ENCODE measurements around the gene RTEL1.

Gene RTEL1

DNA sequence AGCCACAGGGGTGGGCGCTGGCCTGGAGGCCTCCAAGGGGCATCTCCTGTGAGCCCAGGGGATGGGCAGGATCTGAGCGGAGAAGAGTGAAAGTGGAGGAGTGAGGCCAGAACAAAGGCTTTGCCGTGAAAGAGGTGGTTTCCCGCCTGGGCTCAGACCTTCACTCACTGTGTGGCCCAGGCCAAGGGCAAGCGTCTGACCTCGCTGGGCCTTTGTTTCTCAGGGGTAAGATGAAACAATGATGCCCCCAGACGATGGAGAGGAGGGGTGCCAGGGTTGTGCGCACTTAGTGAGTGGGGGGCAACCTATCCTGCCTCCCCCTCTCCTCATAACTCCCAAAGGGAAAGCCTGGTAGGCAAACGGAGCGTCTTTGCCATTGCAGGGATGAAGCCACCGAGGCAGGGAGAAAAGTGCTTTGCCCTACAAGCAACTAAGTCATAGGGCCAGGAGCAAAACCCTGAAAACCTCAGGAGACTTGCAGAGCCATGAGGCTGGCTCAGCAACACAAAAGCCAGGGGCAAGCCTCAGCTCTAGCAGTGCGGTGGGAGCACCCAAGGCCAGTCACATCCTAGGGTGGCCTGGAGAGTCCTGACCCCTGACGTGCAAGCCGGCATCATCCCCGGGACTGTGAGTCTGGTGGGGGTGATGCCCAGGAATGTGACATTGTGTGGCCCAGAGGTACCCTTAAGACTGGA, 4.0 kb upstream of the RTEL1 start:
- H3K27me3 ChIP-seq: peaks cover 0 to 18% of the 10 kb centered on the region in 2 donors
- H3K4me1 ChIP-seq: peaks cover 0 to 46% (median 36%) of the 10 kb centered on the region in 4 donors
- H3K4me3 ChIP-seq: peak overlapping the region; percentile 46 to 52
- no peaks in the 10 kb centered on the region for H3K36me3 ChIP-seq
- no peak for DNase-seq
- intact Hi-C loops (cut with DNase I; ENCODE audit: low total_unique reads): loop anchor here (10.0 kb wide), 1 partner anchor 81 kb away; the partner anchor contains the start of genes LIME1 and SLC2A4RG
- TF ChIP-seq, protein P1, sequence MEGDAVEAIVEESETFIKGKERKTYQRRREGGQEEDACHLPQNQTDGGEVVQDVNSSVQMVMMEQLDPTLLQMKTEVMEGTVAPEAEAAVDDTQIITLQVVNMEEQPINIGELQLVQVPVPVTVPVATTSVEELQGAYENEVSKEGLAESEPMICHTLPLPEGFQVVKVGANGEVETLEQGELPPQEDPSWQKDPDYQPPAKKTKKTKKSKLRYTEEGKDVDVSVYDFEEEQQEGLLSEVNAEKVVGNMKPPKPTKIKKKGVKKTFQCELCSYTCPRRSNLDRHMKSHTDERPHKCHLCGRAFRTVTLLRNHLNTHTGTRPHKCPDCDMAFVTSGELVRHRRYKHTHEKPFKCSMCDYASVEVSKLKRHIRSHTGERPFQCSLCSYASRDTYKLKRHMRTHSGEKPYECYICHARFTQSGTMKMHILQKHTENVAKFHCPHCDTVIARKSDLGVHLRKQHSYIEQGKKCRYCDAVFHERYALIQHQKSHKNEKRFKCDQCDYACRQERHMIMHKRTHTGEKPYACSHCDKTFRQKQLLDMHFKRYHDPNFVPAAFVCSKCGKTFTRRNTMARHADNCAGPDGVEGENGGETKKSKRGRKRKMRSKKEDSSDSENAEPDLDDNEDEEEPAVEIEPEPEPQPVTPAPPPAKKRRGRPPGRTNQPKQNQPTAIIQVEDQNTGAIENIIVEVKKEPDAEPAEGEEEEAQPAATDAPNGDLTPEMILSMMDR (IDR thresholded peaks at IDR 0.05): no peak
- no peaks in the 10 kb centered on the region for H3K9me3 ChIP-seq
- H3K27ac ChIP-seq: no peak overlapping the region

DNA sequence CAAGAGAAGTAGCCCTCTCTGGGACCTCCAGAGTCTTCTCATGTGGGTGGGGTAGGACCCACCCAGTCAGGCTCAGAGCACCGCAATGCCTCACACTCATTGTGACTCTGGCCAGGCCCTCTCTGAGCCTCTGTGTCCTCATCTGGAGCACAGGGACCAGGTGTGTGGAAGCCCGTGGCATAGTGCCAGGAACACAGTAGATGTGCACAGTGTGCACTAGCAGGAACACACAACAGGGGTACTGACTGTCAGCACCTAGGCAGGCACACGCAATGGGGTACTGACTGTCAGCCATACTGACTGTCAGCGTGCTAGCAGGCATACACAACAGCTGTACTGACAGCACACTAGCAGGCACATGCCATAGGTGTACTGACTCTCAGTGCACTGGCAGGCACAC, 2.9 kb upstream of the RTEL1 start:
- peaks cover 0 to under 1% (median 0%) of the 10 kb centered on the region in 3 donors for H3K36me3 ChIP-seq
- H3K9me3 ChIP-seq: no peaks in the 10 kb centered on the region
- H3K4me3 ChIP-seq: no peak overlapping the region
- H3K27me3 ChIP-seq: peaks cover 0 to 18% of the 10 kb centered on the region in 2 donors
- peaks cover 0 to 57% (median 43%) of the 10 kb centered on the region in 4 donors for H3K4me1 ChIP-seq
- TF ChIP-seq, protein P1 (IDR thresholded peaks at IDR 0.05): no peak
- intact Hi-C loops (cut with DNase I; ENCODE audit: low total_unique reads): loop anchor here (5.0 to 10.0 kb wide), 2 partner anchors 52 to 80 kb away; partner anchors contain the start of genes ARFRP1, LIME1, SLC2A4RG and ZGPAT
- H3K27ac ChIP-seq: no peak overlapping the region
- no peak for DNase-seq

DNA sequence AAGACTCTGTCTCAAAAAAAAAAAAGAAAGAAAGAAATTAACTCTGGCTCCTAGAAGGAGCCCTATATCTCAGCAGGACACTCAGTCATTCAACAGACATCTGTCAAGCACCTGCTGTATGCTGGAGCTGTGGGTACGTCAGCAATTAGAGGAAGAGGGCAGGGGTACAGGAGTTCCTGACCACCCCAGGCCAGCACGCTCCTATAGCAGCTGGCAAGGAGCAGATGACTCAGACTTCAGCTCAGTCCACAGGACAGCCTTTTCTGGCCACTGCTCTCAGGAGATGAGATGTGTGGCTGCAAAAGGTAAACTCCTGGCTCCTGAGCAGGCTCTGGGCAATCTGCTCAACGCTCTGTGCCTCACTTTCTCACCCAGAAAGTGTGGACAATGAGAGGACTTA, 1.7 kb upstream of the RTEL1 start:
- DNase-seq: no peak
- Histone ChIP-seq H3K4me3 (no peak overlapping the region), H3K27me3 (peaks cover 0 to 18% of the 10 kb centered on the region in 2 donors), H3K27ac (no peak overlapping the region), H3K36me3 (peaks cover 0 to 13% (median 3%) of the 10 kb centered on the region in 3 donors), H3K9me3 (no peaks in the 10 kb centered on the region), H3K4me1 (peaks cover 0 to 59% (median 43%) of the 10 kb centered on the region in 4 donors)
- intact Hi-C loops (cut with DNase I; ENCODE audit: low total_unique reads): loop anchor here (5.0 to 10.0 kb wide), 2 partner anchors 51 to 78 kb away; partner anchors contain the start of genes ARFRP1, LIME1, SLC2A4RG and ZGPAT
- TF ChIP-seq, protein P1 (IDR thresholded peaks at IDR 0.05): no peak

DNA sequence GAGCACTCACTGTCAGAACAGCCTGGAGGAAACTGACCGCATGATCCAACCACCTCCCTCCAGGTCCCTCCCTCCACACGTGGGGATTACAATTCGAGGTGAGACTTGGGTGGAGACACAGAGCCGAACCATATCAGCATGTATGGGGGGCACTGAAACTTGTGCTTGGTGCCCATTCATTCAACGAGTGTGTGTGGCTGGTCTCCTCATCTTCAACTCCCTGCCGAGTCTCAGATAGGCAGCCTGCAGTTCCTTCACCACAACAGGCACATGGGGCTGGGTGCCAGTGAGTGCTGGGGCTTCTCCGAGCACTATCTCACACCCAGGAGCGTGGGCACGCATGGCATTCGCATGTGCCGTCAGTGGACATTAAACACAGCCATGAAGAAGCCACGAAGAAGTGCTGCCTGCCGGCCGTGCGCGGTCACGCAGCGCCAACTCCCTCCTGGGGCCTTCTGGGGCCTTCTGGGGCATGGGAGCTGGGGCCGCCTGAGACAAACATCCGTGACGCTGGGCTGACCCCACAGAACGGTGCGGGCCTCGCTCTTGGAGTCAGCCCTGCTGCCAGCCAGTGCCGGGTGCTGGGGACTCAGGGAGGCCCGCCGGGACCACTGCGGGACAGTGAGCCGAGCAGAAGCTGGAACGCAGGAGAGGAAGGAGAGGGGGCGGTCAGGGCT, 714 bp upstream of the RTEL1 start:
- H3K4me3 ChIP-seq: peak overlapping the region; percentile 64 to 76
- intact Hi-C loops (cut with DNase I; ENCODE audit: low total_unique reads): loop anchor here (5.0 to 10.0 kb wide), 2 partner anchors 50 to 77 kb away; partner anchors contain the start of genes ARFRP1, LIME1, SLC2A4RG and ZGPAT
- DNase-seq: no peak
- H3K4me1 ChIP-seq: peaks cover 0 to 49% (median 37%) of the 10 kb centered on the region in 4 donors
- H3K9me3 ChIP-seq: no peaks in the 10 kb centered on the region
- peaks cover 0 to 9% of the 10 kb centered on the region in 2 donors for H3K27me3 ChIP-seq
- TF ChIP-seq, protein P1 (IDR thresholded peaks at IDR 0.05): no peak
- H3K36me3 ChIP-seq: peaks cover 0 to 22% (median 12%) of the 10 kb centered on the region in 3 donors
- peak overlapping the region; percentile 81 to 86 for H3K27ac ChIP-seq

DNA sequence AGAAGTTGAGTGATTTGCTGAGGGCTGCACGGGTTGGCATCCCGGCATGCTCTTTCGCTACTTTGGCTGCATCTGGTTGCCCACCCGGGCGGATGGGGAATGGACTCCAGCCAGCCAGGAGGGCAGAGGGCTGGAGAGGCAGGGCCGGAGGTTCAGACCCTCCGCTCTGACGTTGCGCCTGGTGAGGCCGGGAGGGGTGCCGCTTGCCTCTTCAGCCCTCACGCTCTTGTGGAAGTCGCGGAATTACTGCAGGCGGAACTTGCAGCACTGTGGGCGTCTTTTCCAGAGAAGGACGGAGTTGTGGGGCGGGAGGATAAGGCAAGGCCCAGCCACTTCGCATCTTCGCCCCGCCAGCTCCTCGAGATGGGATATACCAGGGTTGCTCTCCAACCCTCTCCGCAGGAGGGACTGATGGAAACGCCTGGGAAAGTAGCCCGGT, 656 bp downstream of the RTEL1 start:
- peaks cover 0 to 36% (median 26%) of the 10 kb centered on the region in 3 donors for H3K36me3 ChIP-seq
- intact Hi-C loops (cut with DNase I; ENCODE audit: low total_unique reads): loop anchor here (5.0 to 10.0 kb wide), 2 partner anchors 49 to 76 kb away; partner anchors contain the start of genes ARFRP1, LIME1, SLC2A4RG and ZGPAT
- TF ChIP-seq, protein P1 (IDR thresholded peaks at IDR 0.05): no peak
- H3K9me3 ChIP-seq: no peaks in the 10 kb centered on the region
- H3K27ac ChIP-seq: peak overlapping the region; percentile 81 to 86
- peaks cover 0 to 35% (median 24%) of the 10 kb centered on the region in 4 donors for H3K4me1 ChIP-seq
- DNase-seq: no peak
- peak overlapping the region; percentile 64 to 76 for H3K4me3 ChIP-seq
- H3K27me3 ChIP-seq: peaks cover 0 to 3% of the 10 kb centered on the region in 2 donors
